Esophagus squamous epithelium (tissue), 4 donors: ENCODE data around the gene CCR4. TPM values are rescaled to one million over a fixed set of nuclear protein-coding genes. Genes with fewer than 3 reads are reported as not detected.

Source experiments
- total RNA-seq, 4 donors: library from RNA; depleted of rRNA; stranded (reverse); fragments of >200 nt; gene quantifications; one replicate each; pipeline ENCODE4 v1.1.0, GENCODE V29; 2016

Gene CCR4
- total RNA-seq, 4 donors from 2014 or later, result 0.27 to 0.94 (median 0.62) TPM

Other genes with a start within 250 kb of the CCR4 start
- gene TRIM71, start 133.6 kb upstream of the CCR4 start, total RNA-seq, result not detected
- 10 to 100 TPM; 15.8 to 51.3 (median 28.3) TPM for gene GLB1, start 145.5 kb downstream of the CCR4 start, total RNA-seq
- 1 to 10 TPM; 4.4 to 9.2 (median 6.1) TPM for gene TMPPE, start 145.5 kb downstream of the CCR4 start, total RNA-seq
- 100 to 1,000 TPM in 2 of 4 donors, 10 to 100 TPM in 2; 67.1 to 159 (median 90.9) TPM for gene CRTAP, start 162.4 kb downstream of the CCR4 start, total RNA-seq